Fibroblast of pulmonary artery (primary cell): ENCODE results near the gene METTL9.
"Not testable (repeated sequence)": the region's sequence is repeated elsewhere in the genome, so short reads cannot be mapped to it uniquely, and the experiment has no call there.

Source experiments
- DNase-seq: peaks from one replicate; pipeline ENCODE4 v3.0.0-alpha.2; 2010; ENCODE audit warnings: low read depth
- H3K4me3 ChIP-seq: replicated peaks from 2 replicates; pipeline ENCODE4 v1.5.1; 2011; ENCODE audit warnings: low read depth, mild to moderate bottlenecking, control low read depth, low read length, moderate library complexity
- TF ChIP-seq, protein P1 (sequence below): IDR thresholded peaks from 2 replicates; pipeline ENCODE4 v1.5.1; 2011; ENCODE audit warnings: mild to moderate bottlenecking, control low read depth, low read length, inconsistent platforms; ENCODE audit errors: missing control alignments

METTL9 gene

DNA sequence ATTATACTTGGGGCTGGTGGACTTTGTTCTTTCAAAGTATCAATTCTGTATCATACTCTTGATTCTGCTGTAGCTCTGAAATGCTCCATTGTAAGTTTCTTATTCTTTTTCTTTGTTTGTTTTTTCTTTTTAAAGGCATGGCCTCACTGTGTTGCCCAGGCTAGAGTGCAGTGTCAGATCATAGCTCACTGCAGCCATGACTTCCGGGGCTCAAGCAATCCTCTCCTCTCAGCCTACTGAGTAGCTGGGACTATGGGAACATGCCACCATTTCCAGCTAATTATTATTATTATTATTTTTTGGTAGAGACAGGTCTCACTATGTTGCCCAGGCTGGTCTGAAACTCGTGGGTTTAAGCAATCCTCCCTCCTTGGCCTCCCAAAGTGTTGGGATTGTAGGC, 38.9 kb upstream of the METTL9 start:
- DNase-seq = no peak
- TF ChIP-seq, protein P1, sequence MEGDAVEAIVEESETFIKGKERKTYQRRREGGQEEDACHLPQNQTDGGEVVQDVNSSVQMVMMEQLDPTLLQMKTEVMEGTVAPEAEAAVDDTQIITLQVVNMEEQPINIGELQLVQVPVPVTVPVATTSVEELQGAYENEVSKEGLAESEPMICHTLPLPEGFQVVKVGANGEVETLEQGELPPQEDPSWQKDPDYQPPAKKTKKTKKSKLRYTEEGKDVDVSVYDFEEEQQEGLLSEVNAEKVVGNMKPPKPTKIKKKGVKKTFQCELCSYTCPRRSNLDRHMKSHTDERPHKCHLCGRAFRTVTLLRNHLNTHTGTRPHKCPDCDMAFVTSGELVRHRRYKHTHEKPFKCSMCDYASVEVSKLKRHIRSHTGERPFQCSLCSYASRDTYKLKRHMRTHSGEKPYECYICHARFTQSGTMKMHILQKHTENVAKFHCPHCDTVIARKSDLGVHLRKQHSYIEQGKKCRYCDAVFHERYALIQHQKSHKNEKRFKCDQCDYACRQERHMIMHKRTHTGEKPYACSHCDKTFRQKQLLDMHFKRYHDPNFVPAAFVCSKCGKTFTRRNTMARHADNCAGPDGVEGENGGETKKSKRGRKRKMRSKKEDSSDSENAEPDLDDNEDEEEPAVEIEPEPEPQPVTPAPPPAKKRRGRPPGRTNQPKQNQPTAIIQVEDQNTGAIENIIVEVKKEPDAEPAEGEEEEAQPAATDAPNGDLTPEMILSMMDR = no peak
- H3K4me3 ChIP-seq = no peak overlapping the region

DNA sequence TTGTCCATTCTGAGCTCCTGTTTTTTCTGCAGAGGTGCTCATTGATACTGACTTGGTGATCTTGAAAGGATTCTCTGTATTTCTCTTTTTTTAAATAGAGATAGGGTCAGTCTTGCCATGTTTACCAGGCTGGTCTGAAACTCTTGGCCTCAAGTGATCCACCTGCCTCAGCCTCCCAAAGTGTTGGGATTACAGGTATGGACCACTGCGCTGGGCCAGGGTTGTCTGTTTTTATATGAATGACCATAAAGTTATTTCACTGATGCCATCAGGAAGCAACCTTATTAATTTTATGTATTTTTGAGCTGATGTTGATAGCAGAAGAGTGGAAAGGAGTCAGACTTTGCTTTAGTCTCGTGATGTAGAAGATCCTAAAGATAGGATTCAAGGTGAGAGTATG, 35.7 kb upstream of the METTL9 start:
- TF ChIP-seq, protein P1 = no peak
- H3K4me3 ChIP-seq = no peak overlapping the region
- no peak for DNase-seq

DNA sequence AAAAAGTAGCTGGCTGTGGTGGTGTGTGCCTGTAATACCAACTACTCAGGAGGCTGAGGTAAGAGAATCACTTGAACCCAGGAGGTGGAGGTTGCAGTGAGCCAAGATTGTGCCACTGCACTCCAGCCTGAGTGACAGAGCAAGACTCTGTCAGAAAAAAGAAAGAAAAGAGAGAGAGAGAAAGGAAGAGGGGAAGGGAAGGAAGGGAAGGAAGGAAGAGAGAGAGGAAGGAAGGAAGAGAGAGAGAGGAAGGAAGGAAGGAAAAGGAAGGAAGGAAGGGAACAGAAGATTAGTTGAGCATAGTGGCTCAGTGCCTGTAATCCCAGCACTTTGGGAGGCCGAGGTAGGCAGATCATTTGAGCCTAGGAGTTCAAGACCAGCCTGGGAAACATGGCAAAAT, 35.0 kb upstream of the METTL9 start:
- not testable (repeated sequence) for DNase-seq, H3K4me3 ChIP-seq

DNA sequence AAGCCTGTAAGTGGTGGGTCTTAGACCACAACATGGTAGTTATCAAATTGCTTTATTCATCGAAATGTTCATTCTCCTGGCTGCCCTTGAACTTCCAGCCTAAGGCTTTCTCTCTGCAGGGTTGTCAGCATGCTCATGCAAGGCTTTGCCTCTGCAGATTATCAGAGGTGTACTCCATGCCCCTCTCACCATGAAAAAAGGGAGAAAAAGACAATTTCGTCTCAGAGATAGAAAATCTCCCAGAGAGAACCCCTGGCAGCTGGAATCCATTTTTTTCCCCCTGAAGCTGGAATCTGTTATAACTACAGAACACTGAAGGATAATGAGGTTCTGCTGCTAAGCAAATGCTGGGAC, 33.9 kb upstream of the METTL9 start:
- TF ChIP-seq, protein P1 = no peak
- no peak overlapping the region for H3K4me3 ChIP-seq

DNA sequence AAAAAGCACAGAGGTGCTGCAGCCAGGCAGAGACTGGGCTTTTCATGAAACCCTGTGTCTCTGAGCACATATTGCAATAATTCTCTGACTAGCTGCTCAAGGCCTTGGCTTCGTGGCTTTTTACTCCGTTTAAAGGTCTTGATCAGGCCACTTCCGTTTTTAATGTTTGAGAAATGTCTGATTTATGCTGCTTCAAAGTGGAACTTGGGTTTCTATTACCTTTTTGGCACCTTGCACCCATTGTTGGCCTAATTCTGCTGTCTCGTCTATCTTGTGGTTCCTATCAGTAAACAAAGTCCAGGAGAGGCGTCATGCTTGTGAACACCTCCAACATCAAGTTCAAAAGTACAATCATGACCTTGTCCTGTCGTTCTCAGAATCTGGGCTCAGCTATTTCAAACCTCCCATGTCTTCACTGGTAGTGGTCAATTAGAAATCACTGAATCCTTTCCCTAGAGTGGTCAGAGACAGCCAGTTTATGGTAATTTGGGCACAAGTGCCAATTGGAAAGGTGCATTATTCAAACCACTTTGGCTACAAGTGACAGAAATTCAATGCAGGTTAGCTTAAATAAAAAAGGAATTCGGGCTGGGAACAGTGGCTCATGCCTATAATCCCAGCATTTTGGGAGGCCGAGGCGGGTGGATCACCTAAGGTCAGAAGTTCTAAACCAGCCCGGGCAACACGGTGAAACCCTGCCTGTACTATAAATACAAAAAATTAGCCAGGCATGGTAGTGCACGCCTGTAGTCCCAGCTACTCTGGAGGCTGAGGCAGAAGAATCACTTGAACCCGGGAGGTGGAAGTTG, 33.3 kb upstream of the METTL9 start:
- TF ChIP-seq, protein P1 = no peak
- no peak for DNase-seq
- no peak overlapping the region for H3K4me3 ChIP-seq

More for the DNA sequence above, 33.9 kb upstream of the METTL9 start:
- no peak for DNase-seq

DNA sequence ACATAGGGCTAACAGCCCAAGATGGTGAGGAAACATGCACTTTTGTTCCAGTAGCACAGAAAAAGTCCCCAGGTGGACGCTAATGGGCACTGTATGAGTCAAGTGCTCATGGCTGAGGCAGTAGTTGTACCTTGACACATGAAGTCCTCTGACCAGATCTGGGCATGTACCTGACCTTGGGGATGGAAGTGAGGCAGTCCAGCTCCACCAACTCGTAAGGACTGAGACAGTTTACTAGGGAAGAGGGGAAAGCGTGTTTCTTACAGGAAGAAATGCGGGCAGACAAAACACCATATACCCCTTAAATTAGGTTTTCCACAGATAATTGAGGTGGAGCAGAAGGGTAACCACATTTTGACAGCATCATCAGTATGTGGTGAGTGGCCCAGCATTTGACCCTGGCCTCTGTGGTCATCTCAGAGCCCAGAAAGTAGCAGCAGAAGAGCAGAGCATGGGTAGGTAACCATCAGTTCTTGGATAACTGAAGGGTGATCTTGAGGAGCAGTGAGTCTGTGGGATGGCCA, 32.4 kb upstream of the METTL9 start:
- TF ChIP-seq, protein P1 = no peak
- no peak overlapping the region for H3K4me3 ChIP-seq
- no peak for DNase-seq

DNA sequence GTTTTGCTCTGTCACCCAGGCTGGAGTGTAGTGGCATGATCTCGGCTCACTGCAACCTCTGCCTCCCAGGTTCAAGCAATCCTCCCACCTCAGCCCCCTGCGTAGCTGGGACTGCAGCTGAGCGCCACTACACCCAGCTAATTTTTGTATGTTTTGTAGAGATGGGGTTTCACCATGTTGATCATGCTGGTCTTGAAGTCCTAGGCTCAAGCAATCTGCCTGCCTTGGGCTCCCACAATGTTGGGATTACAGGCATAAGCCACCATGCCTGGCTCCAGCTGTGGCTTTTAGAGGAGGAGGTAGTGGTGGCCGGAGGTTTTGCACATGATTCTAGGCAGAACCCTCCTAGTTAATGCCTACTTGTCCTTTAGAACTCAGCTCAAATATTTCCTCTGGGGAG, 31.9 kb upstream of the METTL9 start:
- H3K4me3 ChIP-seq, DNase-seq: not testable (repeated sequence)

DNA sequence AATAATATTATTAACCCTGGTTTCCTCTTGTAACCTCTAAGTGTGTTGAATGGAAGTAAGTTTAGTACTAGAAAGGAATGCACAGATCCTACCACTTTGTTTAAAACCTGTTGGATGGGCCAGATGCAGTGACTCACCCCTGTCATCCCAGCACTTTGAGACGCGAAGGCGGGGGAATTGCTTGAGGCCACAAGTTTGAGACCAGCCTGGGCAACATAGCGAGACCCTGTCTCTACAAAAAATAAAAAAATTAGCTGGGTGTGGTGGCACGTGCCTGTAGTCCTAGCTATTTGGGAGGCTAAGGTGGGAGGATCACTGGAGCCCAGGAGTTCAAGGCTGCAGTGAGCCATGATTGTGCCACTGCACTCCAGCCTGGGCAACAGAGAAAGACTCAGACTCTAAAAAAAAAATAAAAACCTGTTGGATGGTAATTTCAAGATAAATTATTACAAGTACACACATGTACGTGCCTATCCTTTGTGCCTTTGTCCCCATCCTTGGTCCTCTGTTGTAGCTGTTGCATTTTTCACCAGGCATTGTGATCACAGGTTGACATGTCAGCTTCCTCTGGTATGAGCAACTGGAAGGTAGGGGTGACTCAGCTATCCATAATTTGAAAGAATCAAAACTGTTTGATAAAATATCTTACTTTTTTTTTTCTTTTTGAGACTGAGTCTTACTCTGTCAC, 30.7 kb upstream of the METTL9 start:
- TF ChIP-seq, protein P1 = no peak
- no peak for DNase-seq
- H3K4me3 ChIP-seq = no peak overlapping the region
